Activated CD4-positive, CD25-positive, alpha-beta regulatory T cell treated with anti-CD3 and anti-CD28 coated beads, Interleukin-2, amount 50 U/mL, for 72 hours (primary cell): ENCODE measurements around the gene ZSCAN20.
"Not testable (repeated sequence)": the region's sequence is repeated elsewhere in the genome, so short reads cannot be mapped to it uniquely, and the experiment has no call there.

Experiments used
- DNase-seq: peaks from one replicate; pipeline ENCODE4 v3.0.0; 2021

The ZSCAN20 gene

GRCh38 chr1:33497410-33497809, 25.0 kb downstream of the ZSCAN20 start:
- no peak for DNase-seq

DNA sequence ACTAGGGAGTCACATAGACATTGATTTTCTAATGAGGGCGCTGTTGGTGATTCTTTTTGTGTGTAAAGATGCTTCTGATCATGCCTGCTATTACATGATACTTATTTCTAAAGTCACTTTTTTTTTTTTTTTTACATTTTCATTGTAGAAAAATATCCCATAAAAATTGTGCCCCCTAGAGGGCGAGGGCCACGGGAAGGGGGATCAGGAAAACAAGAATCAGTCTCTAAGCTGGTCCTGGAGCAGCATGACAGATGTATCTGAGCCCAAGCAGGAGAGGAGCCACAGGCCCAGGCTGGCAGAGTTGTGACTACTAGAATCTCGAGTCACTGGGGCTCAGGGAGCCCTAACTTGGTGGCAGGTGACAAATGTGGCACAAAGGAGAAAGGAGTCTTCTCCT, 28.1 kb downstream of the ZSCAN20 start:
- DNase-seq: no peak

- DNase-seq: no peak
These were observed 28.9 kb downstream of the ZSCAN20 start for GRCh38 chr1:33501309-33501708.

DNA sequence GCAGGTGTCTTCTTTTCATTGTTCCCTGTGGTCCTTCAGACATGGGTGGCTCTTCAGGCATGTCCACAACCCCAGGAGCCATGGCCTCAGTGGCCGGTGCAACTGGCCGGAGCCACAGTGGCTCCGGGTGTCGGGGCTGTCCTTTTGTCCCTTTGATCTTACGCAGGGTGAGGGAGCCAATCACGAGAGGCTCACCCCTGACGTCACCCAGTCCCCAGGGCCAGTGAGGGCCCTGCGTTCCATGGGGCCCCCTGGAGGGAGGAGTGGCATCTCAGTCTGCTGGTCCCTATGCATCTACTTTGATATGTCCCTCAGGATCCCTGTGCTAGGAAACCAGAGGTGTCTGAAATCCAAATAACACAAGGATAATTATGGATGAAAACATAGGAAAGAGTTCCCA, 29.3 kb downstream of the ZSCAN20 start:
- no peak for DNase-seq

DNA sequence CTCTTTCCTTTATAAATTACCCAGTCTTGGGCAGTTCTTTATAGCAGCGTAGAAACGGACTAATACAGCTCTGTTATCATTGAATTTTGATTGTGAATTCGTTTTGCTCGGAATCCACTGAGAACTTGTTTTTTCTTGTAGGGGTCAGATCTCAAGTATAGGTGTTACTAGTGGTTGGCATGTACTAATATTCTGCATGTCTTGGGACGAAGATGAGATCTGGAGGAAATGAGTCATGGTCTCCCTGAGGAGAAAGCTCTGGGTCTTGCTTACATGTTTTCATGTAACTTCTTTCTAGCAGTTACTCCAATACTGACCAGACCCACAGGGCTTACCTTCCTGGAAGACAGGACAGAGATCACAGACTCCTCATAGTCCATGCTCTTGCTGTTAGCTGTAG, 30.3 kb downstream of the ZSCAN20 start:
- DNase-seq: no peak

- no peak for DNase-seq
These were observed 31.1 kb downstream of the ZSCAN20 start for GRCh38 chr1:33503506-33503905.

- no peak for DNase-seq
These were observed 35.2 kb downstream of the ZSCAN20 start for GRCh38 chr1:33507661-33508060.

GRCh38 chr1:33508151-33508550, 35.7 kb downstream of the ZSCAN20 start:
- no peak for DNase-seq

GRCh38 chr1:33509276-33509675, 36.8 kb downstream of the ZSCAN20 start:
- DNase-seq: not testable (repeated sequence)

DNA sequence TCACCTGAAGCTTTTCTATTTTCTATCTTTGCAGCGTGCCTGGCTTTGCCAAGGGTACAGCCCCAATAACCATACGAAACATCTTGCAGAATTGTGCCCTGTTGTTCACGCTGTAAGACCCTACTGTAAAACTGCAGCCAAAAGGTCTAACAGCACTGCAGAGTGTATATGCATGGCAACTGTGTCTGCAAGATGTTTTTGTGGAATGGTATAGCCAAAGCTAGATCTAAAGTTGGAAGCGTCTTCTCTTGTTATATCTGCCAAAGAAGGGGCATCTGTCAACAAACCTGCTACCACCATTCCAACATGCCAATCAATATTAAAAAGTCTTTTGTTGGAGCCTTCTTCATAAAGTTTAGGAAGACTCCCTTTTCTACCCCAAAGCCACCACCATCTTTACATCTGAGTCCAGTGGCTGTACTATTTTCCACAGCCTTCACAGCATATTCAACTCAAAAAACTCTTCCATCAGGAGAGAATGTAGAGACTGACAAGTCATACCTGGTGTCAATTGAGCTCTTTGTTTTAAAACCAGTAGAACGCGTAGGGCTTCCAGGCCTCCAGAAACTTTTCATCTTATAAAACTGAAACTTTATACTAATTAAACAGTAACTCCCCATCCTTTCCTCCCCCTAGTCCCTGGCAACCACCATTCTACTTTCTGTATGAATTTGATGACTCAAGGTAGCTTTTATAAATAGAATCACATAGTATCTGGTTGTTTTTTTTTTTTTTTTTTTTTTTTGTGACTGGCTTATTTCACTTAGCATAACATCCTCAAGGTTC, 40.0 kb downstream of the ZSCAN20 start:
- no peak for DNase-seq

GRCh38 chr1:33515112-33515511, 42.7 kb downstream of the ZSCAN20 start:
- no peak for DNase-seq

DNA sequence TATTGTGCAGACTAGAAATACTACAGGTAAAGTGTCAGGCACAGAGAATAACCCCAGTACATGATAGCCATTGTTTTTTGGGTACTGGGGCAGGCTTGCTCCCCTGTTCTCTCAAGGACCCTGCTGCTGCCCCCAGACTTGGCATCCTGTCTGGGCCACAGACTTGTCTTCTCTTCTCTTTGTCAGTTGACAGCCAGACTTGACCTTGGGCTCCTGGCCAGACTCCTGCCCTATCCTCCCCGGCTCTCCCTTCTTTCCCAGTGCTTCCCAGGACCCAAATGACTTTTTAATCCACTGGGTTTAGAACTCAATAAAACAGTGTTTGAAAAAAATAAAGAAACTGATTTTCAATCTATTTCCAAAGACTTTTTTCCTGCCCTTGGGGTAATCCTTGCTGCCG, 43.2 kb downstream of the ZSCAN20 start:
- no peak for DNase-seq

- DNase-seq: no peak
These were observed 44.0 kb downstream of the ZSCAN20 start for GRCh38 chr1:33516428-33516827.

- DNase-seq: no peak
These were observed 44.6 kb downstream of the ZSCAN20 start for GRCh38 chr1:33516891-33517567.

GRCh38 chr1:33517596-33518250, 45.3 kb downstream of the ZSCAN20 start:
- no peak for DNase-seq

- no peak for DNase-seq
These were observed 46.9 kb downstream of the ZSCAN20 start for GRCh38 chr1:33519240-33519884.

GRCh38 chr1:33524586-33524985, 52.1 kb downstream of the ZSCAN20 start:
- no peak for DNase-seq

GRCh38 chr1:33527934-33528333, 55.5 kb downstream of the ZSCAN20 start:
- no peak for DNase-seq

- DNase-seq: no peak
These were observed 57.5 kb downstream of the ZSCAN20 start for GRCh38 chr1:33529957-33530356.

DNA sequence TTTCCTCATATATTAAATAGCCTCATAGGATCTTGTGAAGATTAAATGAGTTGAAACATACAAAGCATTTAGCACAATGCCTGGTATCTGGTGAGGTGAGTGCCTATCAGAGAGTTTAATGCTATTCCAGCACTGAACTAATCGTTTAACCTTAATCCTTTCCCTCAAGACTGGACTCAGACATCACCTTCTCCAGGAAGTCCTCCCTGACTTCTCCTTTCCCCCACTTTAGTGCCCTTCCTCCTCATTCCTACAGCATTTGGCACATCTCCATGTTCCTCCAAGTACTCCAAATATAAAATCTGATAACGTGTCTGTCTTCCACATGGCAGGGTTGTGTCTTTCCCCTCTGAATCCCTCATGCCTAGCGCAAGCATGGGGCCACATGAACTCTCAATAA, 59.8 kb downstream of the ZSCAN20 start:
- DNase-seq: no peak

- DNase-seq: no peak
These were observed 60.5 kb downstream of the ZSCAN20 start for GRCh38 chr1:33532936-33533335.

GRCh38 chr1:33535334-33535733, 62.9 kb downstream of the ZSCAN20 start:
- no peak for DNase-seq

GRCh38 chr1:33537885-33538284, 65.4 kb downstream of the ZSCAN20 start:
- no peak for DNase-seq

DNA sequence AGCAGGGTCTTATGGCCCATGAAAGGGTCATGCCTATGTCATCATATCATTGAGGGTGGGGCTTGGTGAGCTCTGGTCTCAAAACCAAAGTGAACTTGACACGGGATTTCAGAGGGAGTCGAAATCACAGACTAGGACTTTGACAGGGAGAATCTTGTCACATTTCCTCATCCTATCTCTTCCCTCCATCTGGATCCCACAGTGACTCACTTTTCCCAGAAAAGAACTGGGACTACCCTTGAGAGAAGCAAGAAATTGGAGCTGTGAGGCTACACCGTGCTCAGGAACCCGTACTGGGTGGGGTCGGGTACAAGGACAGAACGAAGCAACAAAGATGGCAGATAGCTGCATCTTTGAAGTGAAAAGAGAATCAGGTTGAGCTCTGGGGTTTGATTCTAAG, 69.5 kb downstream of the ZSCAN20 start:
- no peak for DNase-seq
